Right lobe of liver (tissue), 4 donors: ENCODE data around the gene TMEM19.

Experiments
- POLR2A ChIP-seq: fragments of 450-650 bp; IDR thresholded peaks from one replicate; pipeline ENCODE4 v1.6.1; 2017; ENCODE audit warnings: antibody characterized with exemption, mild to moderate bottlenecking
- TF ChIP-seq, protein P1 (sequence below), 4 donors: fragments of 200-600 bp in 3 of 4; fragments of 450-650 bp in 1 of 4; IDR thresholded peaks; one replicate each; pipeline versions ENCODE4 v1.5.1 to v1.8.0; 2016 to 2022; ENCODE audit warnings: antibody characterized with exemption in 4 of 4, mild to moderate bottlenecking in 2 of 4
- donor health status: DM: no; HTN: no; CAD: no.
- donor health status: DM: no; HTN: no; CAD: no.
- donor health status: DM: no; HTN: yes; CAD: no.

- TF ChIP-seq, protein P1, sequence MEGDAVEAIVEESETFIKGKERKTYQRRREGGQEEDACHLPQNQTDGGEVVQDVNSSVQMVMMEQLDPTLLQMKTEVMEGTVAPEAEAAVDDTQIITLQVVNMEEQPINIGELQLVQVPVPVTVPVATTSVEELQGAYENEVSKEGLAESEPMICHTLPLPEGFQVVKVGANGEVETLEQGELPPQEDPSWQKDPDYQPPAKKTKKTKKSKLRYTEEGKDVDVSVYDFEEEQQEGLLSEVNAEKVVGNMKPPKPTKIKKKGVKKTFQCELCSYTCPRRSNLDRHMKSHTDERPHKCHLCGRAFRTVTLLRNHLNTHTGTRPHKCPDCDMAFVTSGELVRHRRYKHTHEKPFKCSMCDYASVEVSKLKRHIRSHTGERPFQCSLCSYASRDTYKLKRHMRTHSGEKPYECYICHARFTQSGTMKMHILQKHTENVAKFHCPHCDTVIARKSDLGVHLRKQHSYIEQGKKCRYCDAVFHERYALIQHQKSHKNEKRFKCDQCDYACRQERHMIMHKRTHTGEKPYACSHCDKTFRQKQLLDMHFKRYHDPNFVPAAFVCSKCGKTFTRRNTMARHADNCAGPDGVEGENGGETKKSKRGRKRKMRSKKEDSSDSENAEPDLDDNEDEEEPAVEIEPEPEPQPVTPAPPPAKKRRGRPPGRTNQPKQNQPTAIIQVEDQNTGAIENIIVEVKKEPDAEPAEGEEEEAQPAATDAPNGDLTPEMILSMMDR (IDR thresholded peaks at IDR 0.05) = no peak
- no peak for TF ChIP-seq POLR2A
Observed at GRCh38 chr12:71732357-71732712, 46.5 kb downstream of the TMEM19 start.
